ENCODE data around the gene SARDH. TPM values are rescaled to one million over a fixed set of nuclear protein-coding genes. Genes with fewer than 3 reads are reported as not detected.

The SARDH gene
- total and polyA plus RNA-seq, 4 experiments from 2014 or later, result 2.5 to 19.3 (median 11.4) TPM

- intact Hi-C loops (cut with micrococcal nuclease), result loop anchor here (1.0 kb wide), 1 partner anchor 58 kb away; no protein-coding TSS in a partner anchor
- DNase-seq, result no peak
- H3K9me3 Mint-ChIP-seq, result no peaks in the 10 kb centered on the region
- H3K4me1 ChIP-seq (ENCODE audit: insufficient read depth, low read length), result peaks cover 6% of the 10 kb centered on the region
- H3K27me3 ChIP-seq (ENCODE audit: insufficient read depth, low read length), result no peaks in the 10 kb centered on the region
- POLR2A ChIA-PET (ENCODE audit: partially characterized antibody), result no interaction called here
- no peaks in the 10 kb centered on the region for H3K36me3 ChIP-seq (ENCODE audit: insufficient read depth, low read length)
- peaks cover 2 to 12% (median 4%) of the 10 kb centered on the region in 4 donors for H3K4me1 Mint-ChIP-seq
- H3K27ac Mint-ChIP-seq, result peak overlapping the region in 2 of 7 donors; percentile 6 to 50
- peaks cover 0 to 10% of the 10 kb centered on the region in 2 donors for H3K27me3 Mint-ChIP-seq
- no peak overlapping the region for H3K4me3 ChIP-seq (ENCODE audit: low read length in 2 of 2)
- no peaks in the 10 kb centered on the region for H3K9me3 ChIP-seq (ENCODE audit: control insufficient read depth in 1 of 2, low read length in 2 of 2)
- no peak overlapping the region for H3K27ac ChIP-seq (ENCODE audit: low read depth, low read length)
- CTCF ChIA-PET (ENCODE audit: partially characterized antibody), result interaction anchor here (0.6 to 2.0 kb wide), 5 partner anchors 11 to 58 kb away, joined by 3 to 6 read pairs (median 3); no protein-coding TSS in a partner anchor
- no peak overlapping the region for H3K4me3 Mint-ChIP-seq
- H3K36me3 Mint-ChIP-seq, result no peaks in the 10 kb centered on the region
Measured at GRCh38 chr9:133714606-133715294, 23.4 kb downstream of the SARDH start.

- no peaks in the 10 kb centered on the region for H3K9me3 ChIP-seq (ENCODE audit: control insufficient read depth in 1 of 2, low read length in 2 of 2)
- Mint-ChIP-seq H3K9me3 (no peaks in the 10 kb centered on the region), H3K4me3 (no peak overlapping the region), H3K4me1 (peaks cover 8 to 19% (median 11%) of the 10 kb centered on the region in 4 donors), H3K27ac (peak overlapping the region in 1 of 7 donors; percentile 53), H3K36me3 (no peaks in the 10 kb centered on the region), H3K27me3 (peaks cover 0 to 8% of the 10 kb centered on the region in 2 donors)
- ChIA-PET CTCF (ENCODE audit: partially characterized antibody) (interaction anchor here (1.1 to 2.0 kb wide), 3 partner anchors 28 to 58 kb away, joined by 3 to 6 read pairs (median 3); no protein-coding TSS in a partner anchor), POLR2A (ENCODE audit: partially characterized antibody) (no interaction called here)
- intact Hi-C loops (cut with micrococcal nuclease), result no loop called here
- H3K36me3 ChIP-seq (ENCODE audit: insufficient read depth, low read length), result no peaks in the 10 kb centered on the region
- no peaks in the 10 kb centered on the region for H3K27me3 ChIP-seq (ENCODE audit: insufficient read depth, low read length)
- DNase-seq, result no peak
- H3K27ac ChIP-seq (ENCODE audit: low read depth, low read length), result no peak overlapping the region
- H3K4me1 ChIP-seq (ENCODE audit: insufficient read depth, low read length), result peaks cover 13% of the 10 kb centered on the region
- no peak overlapping the region for H3K4me3 ChIP-seq (ENCODE audit: low read length in 2 of 2)
Measured at GRCh38 chr9:133713960-133714495, 24.1 kb downstream of the SARDH start.

- H3K27me3 ChIP-seq (ENCODE audit: insufficient read depth, low read length), result no peaks in the 10 kb centered on the region
- H3K4me1 ChIP-seq (ENCODE audit: insufficient read depth, low read length), result peaks cover 17% of the 10 kb centered on the region
- no peaks in the 10 kb centered on the region for H3K9me3 ChIP-seq (ENCODE audit: control insufficient read depth in 1 of 2, low read length in 2 of 2)
- H3K4me1 Mint-ChIP-seq, result peaks cover 8 to 19% (median 11%) of the 10 kb centered on the region in 4 donors
- ChIA-PET CTCF (ENCODE audit: partially characterized antibody) (no interaction called here), POLR2A (ENCODE audit: partially characterized antibody) (no interaction called here)
- H3K27me3 Mint-ChIP-seq, result peaks cover 0 to 8% of the 10 kb centered on the region in 2 donors
- no peak overlapping the region for H3K27ac ChIP-seq (ENCODE audit: low read depth, low read length)
- H3K9me3 Mint-ChIP-seq, result no peaks in the 10 kb centered on the region
- H3K36me3 ChIP-seq (ENCODE audit: insufficient read depth, low read length), result no peaks in the 10 kb centered on the region
- no peaks in the 10 kb centered on the region for H3K36me3 Mint-ChIP-seq
- H3K27ac Mint-ChIP-seq, result peak overlapping the region in 1 of 7 donors; percentile 23
- H3K4me3 Mint-ChIP-seq, result no peak overlapping the region
- DNase-seq, result no peak
- no peak overlapping the region for H3K4me3 ChIP-seq (ENCODE audit: low read length in 2 of 2)
- intact Hi-C loops (cut with micrococcal nuclease), result no loop called here
Measured at GRCh38 chr9:133713150-133713959, 24.8 kb downstream of the SARDH start.

- no peak for DNase-seq
- CTCF ChIA-PET (ENCODE audit: partially characterized antibody), result interaction anchor here (0.9 kb wide), 1 partner anchor 35 kb away, joined by 3 read pairs; no protein-coding TSS in a partner anchor
- Histone ChIP-seq H3K27me3 (ENCODE audit: insufficient read depth, low read length) (no peaks in the 10 kb centered on the region), H3K9me3 (ENCODE audit: control insufficient read depth in 1 of 2, low read length in 2 of 2) (no peaks in the 10 kb centered on the region), H3K27ac (ENCODE audit: low read depth, low read length) (no peak overlapping the region), H3K36me3 (ENCODE audit: insufficient read depth, low read length) (no peaks in the 10 kb centered on the region), H3K4me3 (ENCODE audit: low read length in 2 of 2) (no peak overlapping the region), H3K4me1 (ENCODE audit: insufficient read depth, low read length) (peaks cover 17% of the 10 kb centered on the region)
- intact Hi-C loops (cut with micrococcal nuclease), result no loop called here
- Mint-ChIP-seq H3K27ac (peak overlapping the region in 2 of 7 donors; percentile 32 to 77), H3K4me3 (no peak overlapping the region), H3K27me3 (peaks cover 0 to 4% of the 10 kb centered on the region in 2 donors), H3K36me3 (no peaks in the 10 kb centered on the region), H3K4me1 (peaks cover 8 to 19% (median 11%) of the 10 kb centered on the region in 4 donors), H3K9me3 (no peaks in the 10 kb centered on the region)
- POLR2A ChIA-PET (ENCODE audit: partially characterized antibody), result interaction anchor here (0.6 kb wide), 1 partner anchor 103 kb away, joined by 3 read pairs; no protein-coding TSS in a partner anchor
Measured at GRCh38 chr9:133712221-133713100, 25.7 kb downstream of the SARDH start.

GRCh38 chr9:133711428-133712220 is 26.5 kb downstream of the SARDH start:
- Mint-ChIP-seq H3K4me1 (peaks cover 11 to 19% (median 14%) of the 10 kb centered on the region in 4 donors), H3K9me3 (no peaks in the 10 kb centered on the region), H3K4me3 (no peak overlapping the region), H3K27ac (no peak overlapping the region), H3K27me3 (peaks cover 0 to 4% of the 10 kb centered on the region in 2 donors), H3K36me3 (no peaks in the 10 kb centered on the region)
- Histone ChIP-seq H3K36me3 (ENCODE audit: insufficient read depth, low read length) (no peaks in the 10 kb centered on the region), H3K9me3 (ENCODE audit: control insufficient read depth in 1 of 2, low read length in 2 of 2) (no peaks in the 10 kb centered on the region), H3K4me3 (ENCODE audit: low read length in 2 of 2) (no peak overlapping the region), H3K27me3 (ENCODE audit: insufficient read depth, low read length) (no peaks in the 10 kb centered on the region), H3K4me1 (ENCODE audit: insufficient read depth, low read length) (peaks cover 17% of the 10 kb centered on the region), H3K27ac (ENCODE audit: low read depth, low read length) (no peak overlapping the region)
- POLR2A ChIA-PET (ENCODE audit: partially characterized antibody), result no interaction called here
- CTCF ChIA-PET (ENCODE audit: partially characterized antibody), result interaction anchor here (0.9 kb wide), 2 partner anchors 16 to 35 kb away, joined by 3 read pairs; no protein-coding TSS in a partner anchor
- intact Hi-C loops (cut with micrococcal nuclease), result no loop called here
- DNase-seq, result no peak

- Histone ChIP-seq H3K27me3 (ENCODE audit: insufficient read depth, low read length) (no peaks in the 10 kb centered on the region), H3K27ac (ENCODE audit: low read depth, low read length) (no peak overlapping the region), H3K4me3 (ENCODE audit: low read length in 2 of 2) (no peak overlapping the region), H3K9me3 (ENCODE audit: control insufficient read depth in 1 of 2, low read length in 2 of 2) (no peaks in the 10 kb centered on the region), H3K4me1 (ENCODE audit: insufficient read depth, low read length) (peaks cover 17% of the 10 kb centered on the region), H3K36me3 (ENCODE audit: insufficient read depth, low read length) (no peaks in the 10 kb centered on the region)
- peaks cover 0 to 4% of the 10 kb centered on the region in 2 donors for H3K27me3 Mint-ChIP-seq
- H3K9me3 Mint-ChIP-seq, result no peaks in the 10 kb centered on the region
- peaks cover 13 to 21% (median 17%) of the 10 kb centered on the region in 4 donors for H3K4me1 Mint-ChIP-seq
- no peak for DNase-seq
- no peaks in the 10 kb centered on the region for H3K36me3 Mint-ChIP-seq
- peak overlapping the region in 1 of 8 donors; percentile 70 for H3K4me3 Mint-ChIP-seq
- ChIA-PET CTCF (ENCODE audit: partially characterized antibody) (interaction anchor here (0.9 kb wide), 1 partner anchor 16 kb away, joined by 3 read pairs; no protein-coding TSS in a partner anchor), POLR2A (ENCODE audit: partially characterized antibody) (no interaction called here)
- intact Hi-C loops (cut with micrococcal nuclease), result no loop called here
- peak overlapping the region in 2 of 7 donors; percentile 15 to 88 for H3K27ac Mint-ChIP-seq
Measured at GRCh38 chr9:133710661-133711427, 27.3 kb downstream of the SARDH start.
